Activated CD8-positive, alpha-beta memory T cell treated with anti-CD3 and anti-CD28 coated beads, Interleukin-2, amount 50 U/mL, for 48 hours (primary cell): ENCODE results near the gene WDR37.
"Not testable (repeated sequence)": the region's sequence is repeated elsewhere in the genome, so short reads cannot be mapped to it uniquely, and the experiment has no call there.

Source experiments
- DNase-seq: peaks from one replicate; pipeline ENCODE4 v3.0.0-alpha.2; 2020

WDR37 gene

DNA sequence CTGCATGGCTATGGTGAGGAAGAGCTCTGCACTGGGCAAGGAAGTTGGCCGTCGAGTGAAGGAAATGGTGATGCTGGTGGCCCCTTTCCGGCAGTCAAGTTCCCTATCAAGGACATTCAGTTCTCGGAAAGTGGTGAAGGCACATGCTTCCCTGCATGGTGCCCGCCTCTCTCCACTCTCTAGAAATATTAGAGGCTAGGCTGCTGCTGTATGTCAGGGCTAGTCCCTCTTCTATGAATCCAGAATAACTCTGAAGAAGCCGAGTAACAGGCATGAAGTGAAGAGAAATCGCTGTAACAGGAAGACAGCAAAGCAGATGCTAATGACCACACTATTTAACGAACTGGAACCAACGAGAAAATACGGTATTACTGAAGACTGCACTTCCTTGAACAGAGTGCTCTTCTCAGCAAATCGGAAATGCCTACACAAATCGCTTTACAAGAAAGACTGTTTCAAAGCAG, 12.6 kb upstream of the WDR37 start:
- DNase-seq: no peak

DNA sequence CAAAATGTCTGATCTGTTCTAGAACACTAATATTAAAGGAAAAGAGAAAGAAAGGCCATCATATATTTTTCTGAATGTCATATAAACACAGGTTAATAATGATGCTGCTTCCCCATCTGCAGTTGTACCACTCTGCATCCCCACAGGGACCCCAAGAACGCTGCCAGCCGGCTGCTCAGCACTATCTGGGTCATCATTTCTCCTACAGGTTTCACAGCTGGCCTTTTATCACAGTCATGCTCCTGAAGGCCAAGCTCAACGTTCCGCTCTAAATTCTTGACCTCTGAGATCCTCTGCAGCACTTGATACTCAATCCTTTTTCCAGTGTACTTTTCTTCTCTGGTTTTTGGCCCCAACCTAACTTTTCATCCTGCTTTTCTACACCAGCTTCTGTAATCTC, 12.0 kb upstream of the WDR37 start:
- no peak for DNase-seq

DNA sequence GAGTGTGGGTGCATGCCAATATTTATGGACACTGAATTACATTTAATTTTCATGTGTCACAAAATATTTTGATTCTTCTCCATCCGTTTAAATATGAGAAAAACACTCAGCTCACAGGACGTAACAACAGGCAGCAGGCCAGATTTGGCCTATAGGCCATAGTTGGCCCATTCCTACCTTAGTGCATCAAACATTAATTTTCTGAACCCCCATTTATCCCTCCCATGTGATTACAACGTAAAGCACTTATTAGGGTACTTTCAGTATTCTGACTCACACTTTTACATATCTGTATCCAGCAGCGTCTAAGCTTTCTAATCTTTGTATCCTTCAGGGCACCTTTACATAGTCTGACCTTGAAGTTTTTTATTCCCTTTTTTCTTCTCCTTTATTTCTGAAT, 11.2 kb upstream of the WDR37 start:
- no peak for DNase-seq

DNA sequence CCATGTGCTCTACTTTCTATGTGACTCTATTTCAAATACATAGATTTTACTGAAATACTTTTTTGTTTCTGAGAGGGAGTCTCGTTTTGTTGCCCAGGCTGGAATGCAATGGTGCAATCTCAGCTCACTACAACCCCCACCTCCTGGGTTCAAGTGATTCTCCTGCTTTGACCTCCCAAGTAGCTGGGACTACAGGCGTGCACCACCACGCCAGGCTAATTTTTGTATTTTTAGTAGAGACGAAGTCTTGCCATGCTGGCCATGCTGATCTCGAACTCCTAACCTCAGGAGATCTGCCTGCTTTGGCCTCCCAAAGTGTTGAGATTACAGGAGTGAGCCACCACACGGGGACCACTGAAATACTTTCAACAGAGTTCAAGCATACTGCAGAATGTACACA, 10.8 kb upstream of the WDR37 start:
- DNase-seq: no peak

DNA sequence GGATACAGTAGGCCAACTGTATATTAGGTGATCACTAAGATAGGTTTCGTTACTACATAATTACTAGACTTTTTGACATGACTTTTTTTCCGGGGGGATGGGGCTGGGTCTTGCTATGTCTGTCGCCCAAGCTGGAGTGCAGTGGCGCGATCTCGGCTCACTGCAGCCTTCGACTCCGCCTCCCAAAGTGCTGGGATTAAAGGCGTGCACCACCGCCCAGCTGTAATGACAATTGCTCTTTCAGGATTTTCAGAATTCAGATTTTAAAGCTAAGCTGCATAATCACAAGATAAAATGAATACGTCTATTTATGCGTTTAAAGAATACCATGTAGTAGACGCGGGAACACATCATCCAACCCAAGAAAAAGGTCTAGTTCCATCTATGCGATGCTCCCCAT, 8.2 kb upstream of the WDR37 start:
- DNase-seq: no peak

DNA sequence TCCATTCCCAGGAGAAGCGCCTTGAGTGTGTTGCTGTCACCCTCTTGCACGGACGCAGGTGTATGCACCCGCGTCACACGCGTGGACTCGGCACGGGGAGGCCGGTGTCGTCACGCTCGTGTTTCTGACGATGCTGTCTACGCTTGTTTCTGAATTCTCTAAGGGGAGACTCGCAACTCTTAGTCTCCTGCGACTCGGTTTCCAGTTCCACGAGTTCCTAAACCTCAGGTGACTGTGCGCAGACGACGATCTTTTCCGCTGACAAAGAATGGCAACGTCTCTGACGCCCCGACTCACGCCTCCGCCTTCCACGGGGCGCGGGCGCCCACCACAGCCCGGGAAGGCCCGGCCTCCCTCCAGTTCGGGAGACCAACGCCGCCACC, 7.8 kb upstream of the WDR37 start:
- DNase-seq: no peak

DNA sequence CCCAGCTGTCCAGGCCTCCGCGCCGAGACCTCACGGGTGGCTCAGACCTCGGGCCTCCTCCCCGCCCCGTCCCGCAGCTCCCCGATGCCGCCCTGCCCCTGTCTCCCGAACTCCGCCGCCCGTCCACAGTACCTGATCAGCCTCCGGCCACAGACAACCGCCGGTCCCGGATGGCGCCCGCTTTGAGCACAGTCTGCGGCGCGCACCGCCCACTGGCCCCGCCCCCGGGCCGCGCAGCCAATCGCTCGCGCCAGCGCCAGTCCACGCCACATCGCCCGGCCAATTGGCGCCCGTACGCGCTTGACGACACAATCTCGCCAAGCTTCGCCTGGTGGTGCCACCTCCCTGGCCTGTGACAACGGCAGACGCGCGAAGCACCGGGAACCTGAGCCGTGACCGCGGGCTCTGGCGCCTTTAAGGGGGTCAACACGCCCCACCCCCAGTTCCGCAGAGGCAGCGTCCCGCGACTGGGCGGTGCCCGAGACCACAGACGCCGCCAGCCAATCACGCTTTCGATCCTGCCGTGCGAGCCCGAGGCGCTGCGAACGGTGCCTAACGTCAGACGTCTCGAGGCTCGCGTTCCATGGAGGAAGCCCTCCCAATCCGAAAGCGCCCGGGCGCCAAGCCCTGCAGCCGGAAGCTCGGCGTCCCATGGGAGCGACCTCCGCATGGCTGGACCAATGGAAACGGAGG, 7.3 kb upstream of the WDR37 start, which contains the start of gene IDI1:
Gene IDI1, minus strand, starts transcription at position 388 of the 693 bp plus-strand sequence. Its CDS starts 116 bp downstream, at position 272.
- peak; percentile 98 for DNase-seq

DNA sequence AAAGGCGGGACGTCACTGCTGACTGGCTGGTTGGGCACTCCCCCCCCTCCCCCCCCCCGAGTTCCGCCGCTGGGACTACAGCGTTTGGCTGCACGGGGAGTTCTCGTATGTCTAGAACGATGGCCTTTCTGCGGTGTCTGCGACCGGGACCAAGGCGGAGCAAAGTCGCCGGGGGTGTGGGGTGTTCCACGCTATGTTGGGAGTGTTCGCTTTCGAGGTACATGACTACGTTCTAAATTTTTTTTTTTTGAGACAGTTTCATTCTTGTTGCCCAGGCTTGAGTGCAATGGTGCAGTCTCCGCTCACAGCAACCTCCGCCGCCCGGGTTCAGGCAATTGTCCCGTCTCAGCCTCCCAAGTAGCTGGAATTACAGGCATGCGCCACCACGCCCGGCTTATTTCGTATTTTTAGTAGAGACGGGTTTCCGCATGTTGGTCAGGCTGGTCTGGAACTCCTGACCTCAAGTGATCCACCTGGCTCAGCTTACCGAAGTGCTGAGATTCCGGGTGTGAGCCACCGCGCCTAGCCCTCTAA, 6.7 kb upstream of the WDR37 start:
- no peak for DNase-seq

DNA sequence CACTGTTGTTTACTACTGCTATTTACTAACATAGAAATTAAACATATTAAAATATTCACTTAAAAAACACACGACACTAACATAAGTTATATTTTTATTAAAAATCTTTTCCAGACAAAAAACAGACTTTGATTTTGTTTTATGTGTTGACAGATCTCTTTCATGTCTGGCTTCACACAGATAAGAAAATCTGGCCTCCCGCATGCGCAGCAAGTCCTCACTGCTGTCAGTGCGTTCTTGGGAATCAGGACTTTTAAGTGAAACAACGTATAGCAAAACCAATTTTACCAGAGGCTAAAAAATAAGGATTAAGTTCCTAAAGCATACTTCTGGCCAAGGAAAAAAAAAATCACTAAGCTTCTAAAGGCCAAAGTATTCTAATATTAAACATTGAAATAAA, 6.0 kb upstream of the WDR37 start:
- DNase-seq: no peak

DNA sequence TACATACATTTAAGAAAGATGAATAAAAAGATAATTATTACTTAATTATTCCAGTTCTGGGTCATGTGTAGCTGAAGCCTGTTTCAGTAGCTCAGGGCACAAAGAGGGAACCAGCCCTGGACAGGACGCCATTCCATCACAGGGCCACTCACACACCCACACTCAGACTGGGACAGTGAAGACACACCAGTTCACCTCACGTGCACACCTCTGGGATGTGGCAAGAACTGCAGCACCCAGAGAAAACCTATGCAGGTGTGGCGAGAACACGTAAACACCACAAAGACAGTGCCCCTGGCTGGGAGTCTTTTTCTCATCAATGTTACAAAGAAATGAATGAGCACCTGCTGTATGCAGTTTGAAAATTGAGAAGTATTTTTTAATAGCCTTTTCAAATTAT, 5.6 kb upstream of the WDR37 start:
- no peak for DNase-seq

DNA sequence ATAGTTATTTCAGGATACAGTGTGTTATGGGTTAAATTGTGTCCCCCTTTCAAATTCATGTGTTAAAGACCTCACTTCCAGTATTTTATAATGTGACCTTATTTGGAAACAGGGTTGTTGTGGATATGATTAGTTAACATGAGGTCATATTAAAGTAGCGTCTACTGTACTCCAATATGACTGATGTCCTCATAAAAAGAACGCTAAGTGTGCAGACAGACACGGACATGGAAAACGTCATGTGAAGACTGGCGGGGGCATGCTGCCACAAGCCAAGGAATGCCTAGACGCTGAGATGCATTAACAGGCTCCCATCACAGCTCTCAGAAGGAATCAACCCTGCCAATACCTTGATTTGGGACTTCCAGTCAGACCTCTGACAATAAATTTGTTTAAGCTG, 1.5 kb upstream of the WDR37 start:
- no peak for DNase-seq

DNA sequence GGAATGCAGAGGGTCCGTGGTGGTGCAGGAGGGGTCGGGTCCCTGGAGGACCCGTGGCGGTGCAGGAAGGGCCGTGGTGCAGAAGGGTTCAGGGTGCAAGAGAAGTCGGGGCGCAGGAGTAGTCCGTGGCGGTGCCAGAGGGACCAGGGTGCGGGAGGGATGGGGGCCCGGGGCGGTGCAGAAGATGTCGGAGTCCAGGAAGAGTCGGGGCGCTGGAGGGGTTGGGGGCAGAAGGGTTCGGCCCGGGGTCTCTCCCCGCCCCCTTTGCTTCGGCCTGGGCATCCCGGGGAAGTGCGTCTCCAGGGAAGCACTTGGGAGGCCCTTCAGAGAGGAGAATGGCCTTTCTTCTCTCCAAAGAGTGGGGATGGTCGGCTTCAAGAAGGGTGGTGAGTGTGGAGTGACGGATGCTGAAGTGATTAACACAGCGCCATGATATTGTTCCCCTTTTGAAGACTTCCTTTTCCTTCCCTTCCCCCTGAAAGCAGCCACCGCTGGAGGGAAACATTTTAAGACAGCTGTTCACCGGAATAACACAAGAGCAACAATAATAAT, 997 bp downstream of the WDR37 start:
- no peak for DNase-seq

DNA sequence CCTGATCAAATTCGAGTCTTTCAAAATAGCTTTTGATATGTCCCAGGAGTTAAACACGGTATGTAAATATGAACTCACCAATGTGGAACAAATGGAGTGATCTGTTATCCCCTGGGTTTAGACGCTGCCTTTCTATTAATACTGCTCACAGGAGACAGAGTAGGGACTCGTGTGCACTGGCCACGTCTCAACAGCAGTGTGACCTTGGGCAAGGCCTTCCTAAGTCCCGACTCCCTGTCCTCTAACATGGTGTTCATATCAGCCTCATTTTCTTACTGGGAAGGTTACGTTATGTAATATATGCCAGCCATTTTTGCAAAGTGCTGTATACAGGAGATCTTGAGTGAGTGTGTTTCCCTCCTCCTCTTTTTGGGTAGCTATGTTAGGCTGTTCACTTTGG, 1.8 kb downstream of the WDR37 start:
- DNase-seq: no peak

DNA sequence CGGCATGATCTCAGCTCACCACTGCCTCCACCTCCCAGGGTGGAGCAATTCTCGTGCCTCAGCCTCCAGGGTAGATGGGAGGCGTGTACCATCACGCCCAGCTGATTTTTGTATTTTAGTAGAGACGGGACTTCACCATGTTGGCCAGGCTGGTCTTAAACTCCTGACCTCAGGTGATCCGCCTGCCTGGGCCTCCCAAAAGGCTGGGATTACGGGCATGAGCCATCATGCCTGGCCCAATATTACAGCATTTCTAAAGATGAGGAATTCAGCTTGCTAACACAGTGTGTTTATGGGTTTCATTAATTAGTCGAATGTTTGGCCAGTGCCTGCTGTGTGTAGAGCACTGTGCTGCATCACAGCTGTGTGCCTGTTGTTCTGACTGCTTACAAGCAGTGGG, 3.7 kb downstream of the WDR37 start:
- DNase-seq: no peak

DNA sequence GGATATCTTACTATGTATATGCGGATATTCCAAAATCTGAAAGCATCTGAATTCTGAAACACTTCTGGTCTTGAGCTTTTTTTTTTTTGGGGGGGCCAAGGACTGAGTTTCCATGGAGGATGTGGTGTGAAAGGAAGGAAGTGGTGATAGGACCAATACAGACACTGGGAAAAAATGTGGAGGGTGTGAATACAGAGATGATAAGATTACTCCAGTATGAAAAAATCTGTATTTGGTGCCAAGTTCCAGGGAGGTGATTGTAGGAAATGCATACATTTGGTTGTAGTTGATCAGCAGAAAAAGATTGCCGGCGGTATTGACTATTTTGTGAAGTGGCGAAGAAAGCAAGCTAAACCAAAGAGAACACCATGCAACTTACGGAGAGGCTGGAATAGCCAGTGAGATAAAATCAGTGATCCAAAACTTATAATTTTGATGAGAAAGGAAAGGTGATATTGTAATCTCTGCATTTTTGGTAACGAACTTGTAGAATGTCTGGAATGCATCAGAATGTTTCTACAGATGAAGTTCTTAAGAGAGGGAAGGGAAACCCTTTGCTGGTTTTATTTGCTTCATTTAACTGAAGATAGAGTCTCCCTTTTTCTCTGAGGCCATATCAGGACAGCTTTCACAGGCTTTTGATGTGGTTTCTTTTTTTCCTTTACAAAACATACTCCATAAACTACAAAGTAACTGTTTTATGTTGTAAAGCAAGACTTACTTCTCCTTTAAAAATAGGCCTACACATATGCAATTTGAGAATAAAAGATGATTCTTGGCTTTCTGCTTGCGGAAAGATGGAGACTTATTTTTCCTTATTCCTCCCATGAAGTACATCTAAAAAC, 6.0 kb downstream of the WDR37 start:
- DNase-seq: no peak

DNA sequence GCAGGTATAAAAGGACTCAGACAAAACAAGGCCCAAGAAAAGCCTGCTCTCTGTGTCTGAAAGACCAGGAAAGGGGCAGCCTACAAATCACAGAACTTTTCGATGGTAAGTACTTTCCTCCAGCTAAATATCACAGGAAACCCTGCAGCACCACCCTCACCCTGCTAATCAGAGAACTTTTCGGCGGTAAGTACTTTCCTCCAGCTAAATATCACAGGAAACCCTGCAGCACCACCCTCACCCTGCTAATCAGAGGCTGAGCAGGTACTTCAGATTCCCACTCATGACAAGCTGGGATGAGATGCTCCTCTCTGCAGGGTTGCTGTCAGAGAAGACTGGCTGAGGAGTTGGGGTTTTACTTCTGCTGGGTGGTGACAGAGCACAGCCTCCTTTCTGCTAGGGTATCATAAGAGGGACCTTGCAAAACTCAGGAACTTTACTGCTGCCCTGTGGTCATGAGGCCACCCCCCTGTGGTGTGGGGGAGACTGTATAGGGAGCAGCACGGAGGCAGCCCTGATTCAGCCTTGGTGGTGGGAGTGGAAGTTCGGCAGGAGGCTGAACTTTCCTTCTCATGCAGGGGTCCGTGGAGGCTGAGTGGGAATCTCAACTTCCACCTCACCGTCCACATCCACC, 7.2 kb downstream of the WDR37 start:
- no peak for DNase-seq

DNA sequence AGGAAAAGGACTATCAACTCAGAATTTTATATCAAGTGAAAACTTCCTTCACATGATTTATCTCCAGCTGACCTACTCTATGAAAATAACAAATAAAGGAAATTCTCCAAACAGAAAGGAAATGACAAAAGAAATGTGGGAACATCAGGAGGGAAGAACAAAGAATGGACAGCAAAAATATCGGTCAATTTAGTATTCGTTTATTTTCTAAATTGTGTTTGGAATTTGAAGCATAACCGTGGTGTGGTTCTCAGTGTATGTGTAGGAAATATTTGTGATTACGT, 8.7 kb downstream of the WDR37 start:
- no peak for DNase-seq

DNA sequence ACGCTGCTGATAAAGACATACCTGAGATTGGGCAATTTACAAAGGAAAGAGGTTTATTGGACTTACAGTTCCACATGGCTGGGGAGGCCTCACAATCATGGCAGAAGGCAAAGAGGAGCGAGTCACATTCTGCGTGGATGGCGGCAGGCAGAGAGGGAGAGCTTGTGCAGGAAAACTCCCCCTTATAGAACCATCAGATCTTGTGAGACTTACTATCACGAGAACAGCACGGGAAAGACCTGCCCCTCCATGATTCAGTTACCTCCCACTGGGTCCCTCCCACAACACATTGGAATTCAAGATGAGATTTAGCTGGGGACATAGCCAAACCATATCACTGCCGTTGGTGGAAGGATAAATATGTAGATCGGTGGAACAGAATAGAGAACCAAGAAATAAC, 10.5 kb downstream of the WDR37 start:
- not testable (repeated sequence) for DNase-seq

DNA sequence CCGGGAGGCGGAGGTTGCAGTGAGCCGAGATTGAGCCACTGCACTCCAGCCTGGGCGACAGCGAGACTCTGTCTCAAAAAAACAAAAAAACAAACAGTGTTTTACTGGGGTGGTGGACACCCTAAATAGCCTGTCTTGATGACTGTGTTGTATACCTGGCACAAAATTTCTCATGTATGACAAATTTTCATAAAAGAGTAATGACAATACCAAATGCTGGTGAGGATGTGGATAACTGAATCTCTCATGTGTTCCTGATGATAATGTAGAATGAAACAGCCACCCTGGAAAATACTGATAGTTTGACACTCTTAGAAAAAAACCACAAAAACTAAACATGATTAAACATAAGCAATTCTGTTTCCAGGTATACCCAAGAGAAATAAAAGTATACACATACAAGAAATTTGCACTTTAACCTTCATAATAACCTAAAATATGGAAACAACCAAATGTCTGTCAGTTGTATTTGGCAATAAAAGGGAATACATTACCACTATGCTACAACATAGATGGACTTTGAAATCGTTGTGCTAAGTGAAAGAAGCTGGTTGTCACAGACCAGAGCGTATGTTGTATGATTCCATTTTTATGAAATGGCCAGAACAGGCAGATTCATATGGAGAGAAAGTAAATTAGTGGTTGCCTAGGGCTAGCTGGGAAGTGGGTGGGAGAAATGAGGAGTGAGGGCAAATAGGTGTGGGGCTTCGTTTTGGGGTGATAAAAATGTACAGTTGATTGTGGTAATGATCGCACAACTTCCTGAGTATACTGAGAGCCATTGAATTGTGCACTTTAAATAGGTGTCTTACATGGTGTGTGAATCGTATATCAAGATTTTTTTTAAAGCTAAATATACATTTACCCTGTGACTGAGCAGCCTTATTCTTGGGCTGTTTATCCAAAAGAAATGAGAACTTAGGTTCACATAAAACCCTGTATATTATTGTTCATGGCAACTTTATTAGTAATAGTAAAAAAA, 12.5 kb downstream of the WDR37 start:
- DNase-seq: no peak

DNA sequence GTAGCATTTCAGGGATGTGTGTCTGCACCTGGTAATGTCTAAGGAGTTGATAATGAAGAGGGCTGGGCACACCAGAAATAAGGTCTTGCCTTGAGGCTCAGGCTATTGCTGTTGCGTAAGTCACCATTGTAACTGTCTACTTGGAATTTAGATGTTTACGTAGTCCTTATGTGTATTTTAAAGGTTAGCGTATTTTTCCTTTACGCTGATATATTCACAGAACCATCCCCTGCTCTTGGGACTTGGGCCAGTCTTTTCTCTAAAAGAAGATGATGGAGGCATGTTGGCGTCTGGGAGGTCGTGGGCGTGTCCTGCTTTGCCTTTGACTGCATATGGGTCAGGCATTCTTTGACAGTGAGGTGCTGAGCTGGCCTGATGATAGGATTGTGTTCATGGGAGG, 14.7 kb downstream of the WDR37 start:
- DNase-seq: no peak

DNA sequence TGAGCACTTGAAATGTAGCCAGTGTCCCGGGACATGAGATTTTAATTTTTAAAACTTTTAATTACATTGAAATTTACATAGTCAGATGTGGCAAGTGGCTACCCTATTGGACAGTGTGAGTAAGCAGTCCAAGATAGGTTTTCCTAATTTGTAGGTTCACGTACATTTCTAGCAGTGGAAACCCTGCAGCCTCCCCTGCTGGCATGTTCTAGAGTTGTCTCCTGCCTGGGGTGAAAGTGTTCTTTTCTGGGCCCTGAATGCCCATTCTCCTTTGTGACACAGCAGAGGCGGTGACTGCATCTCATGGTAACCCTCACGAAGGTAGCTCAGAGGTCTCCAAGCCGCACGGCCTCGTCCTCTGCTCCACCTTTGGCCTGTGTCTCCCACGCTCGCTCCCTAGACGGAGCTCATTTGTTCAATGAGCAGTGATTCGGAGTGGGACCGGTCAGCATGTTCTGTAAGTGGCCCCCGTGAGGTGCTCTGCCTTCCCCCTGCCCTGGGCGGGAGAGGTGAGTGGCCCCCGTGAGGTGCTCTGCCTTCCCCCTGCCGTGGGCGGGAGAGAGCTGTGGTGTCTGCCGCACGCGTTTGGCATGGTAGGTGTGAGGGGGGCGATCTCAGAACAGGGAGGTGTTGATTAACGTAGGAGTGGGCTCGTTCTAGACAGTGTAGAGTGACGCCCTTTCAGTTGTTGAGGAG, 18.0 kb downstream of the WDR37 start:
- DNase-seq: no peak
